GM21360 (cell line): ENCODE results near the gene ZNF500.
"Not testable (repeated sequence)": the region's sequence is repeated elsewhere in the genome, so short reads cannot be mapped to it uniquely, and the experiment has no call there.

Experiments used
- ATAC-seq: cut with Tn5 transposase; IDR thresholded peaks from one replicate; pipeline ENCODE4 v1.9.1; 2021; ENCODE audit warnings: mild to moderate bottlenecking, moderate library complexity; ENCODE audit not compliant: unreplicated experiment

Gene ZNF500

GRCh38 chr16:4796982-4797804 lies 30.2 kb upstream of the ZNF500 start:
- ATAC-seq, result no peak

- ATAC-seq, result no peak
Observed at GRCh38 chr16:4795828-4796572, 29.0 kb upstream of the ZNF500 start.

GRCh38 chr16:4795181-4795827 lies 28.3 kb upstream of the ZNF500 start, which contains the start of gene SMIM22:
Gene SMIM22 (plus strand): TSS chr16:4795369. CDS start chr16:4795735, 366 bp downstream.
- no peak for ATAC-seq

- no peak for ATAC-seq
Observed at GRCh38 chr16:4792951-4793513, 26.1 kb upstream of the ZNF500 start.

GRCh38 chr16:4790871-4791270 lies 23.9 kb upstream of the ZNF500 start:
- no peak for ATAC-seq

- ATAC-seq, result no peak
Observed at GRCh38 chr16:4790261-4790660, 23.3 kb upstream of the ZNF500 start.

GRCh38 chr16:4788910-4789309 lies 21.9 kb upstream of the ZNF500 start:
- no peak for ATAC-seq

GRCh38 chr16:4788489-4788889 lies 21.5 kb upstream of the ZNF500 start:
- ATAC-seq, result no peak

GRCh38 chr16:4787627-4788482 lies 20.9 kb upstream of the ZNF500 start, which contains the start of gene SEPTIN12:
Gene SEPTIN12 (minus strand): TSS chr16:4788345. CDS start chr16:4787645, 700 bp downstream.
- ATAC-seq, result no peak

- ATAC-seq, result no peak
Observed at GRCh38 chr16:4787068-4787467, 20.1 kb upstream of the ZNF500 start.

- no peak for ATAC-seq
Observed at GRCh38 chr16:4785758-4786433, 18.9 kb upstream of the ZNF500 start.

- not testable (repeated sequence) for ATAC-seq
Observed at GRCh38 chr16:4784444-4784987, 17.6 kb upstream of the ZNF500 start.

GRCh38 chr16:4783951-4784336 lies 17.0 kb upstream of the ZNF500 start:
- ATAC-seq, result no peak

GRCh38 chr16:4783251-4783950 lies 16.4 kb upstream of the ZNF500 start:
- ATAC-seq, result no peak

GRCh38 chr16:4780235-4780634 lies 13.3 kb upstream of the ZNF500 start:
- ATAC-seq, result no peak

GRCh38 chr16:4778050-4778392 lies 11.1 kb upstream of the ZNF500 start:
- no peak for ATAC-seq

- no peak for ATAC-seq
Observed at GRCh38 chr16:4777339-4778049, 10.5 kb upstream of the ZNF500 start.

- no peak for ATAC-seq
Observed at GRCh38 chr16:4776141-4776705, 9.3 kb upstream of the ZNF500 start.
